ENCODE measurements around the gene LPCAT3. TPM values are rescaled to one million over a fixed set of nuclear protein-coding genes. Genes with fewer than 3 reads are reported as not detected.

The LPCAT3 gene
- polyA plus RNA-seq, 1 donor (not counting 4 experiments of a cell fraction or from before 2014, with no cell fraction given), result 69.1 TPM

DNA sequence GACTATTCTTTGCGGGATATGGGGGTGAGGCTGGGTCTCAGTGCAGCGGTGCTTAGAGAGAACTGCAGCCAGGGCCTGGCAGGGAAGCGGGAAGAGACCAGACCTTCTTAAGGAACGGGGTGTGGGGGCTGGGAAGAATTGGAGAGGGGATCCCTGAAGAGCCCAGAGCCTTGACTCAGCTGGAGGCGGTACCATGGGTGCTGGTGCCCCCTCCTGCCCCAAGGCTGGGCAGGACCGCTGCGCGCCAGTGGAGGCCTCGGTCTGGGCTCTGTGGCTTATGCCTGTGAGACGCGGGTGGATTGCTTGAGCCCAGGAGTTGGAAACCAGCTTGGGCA is 76.0 kb downstream of the LPCAT3 start:
- Histone ChIP-seq H3K4me1 (ENCODE audit: control insufficient read depth, extremely low read depth, insufficient read depth, low read length) (peaks cover 31% of the 10 kb centered on the region), H4K20me1 (ENCODE audit: control insufficient read depth, extremely low read depth, insufficient read depth, low read length) (no peaks in the 10 kb centered on the region), H3K27ac (ENCODE audit: control insufficient read depth, insufficient read depth, low read length) (no peak overlapping the region), H3K9me3 (ENCODE audit: control insufficient read depth, low read depth, low read length) (no peaks in the 10 kb centered on the region), H3K4me2 (ENCODE audit: control insufficient read depth, extremely low read depth, insufficient read depth, low read depth, low read length) (no peak overlapping the region), H3K27me3 (ENCODE audit: control insufficient read depth, extremely low read depth, insufficient read depth, low read length) (no peaks in the 10 kb centered on the region), H3K36me3 (ENCODE audit: control insufficient read depth in 2 of 2, extremely low read depth in 1 of 2, insufficient read depth in 2 of 2, low read length in 2 of 2) (peaks cover 10 to 21% of the 10 kb centered on the region in 2 experiments), H3K4me3 (ENCODE audit: control insufficient read depth in 2 of 3, extremely low read depth in 1 of 3, insufficient read depth in 2 of 3, low read depth in 1 of 3, low read length in 3 of 3) (no peak overlapping the region), H3K9me1 (ENCODE audit: control insufficient read depth, extremely low read depth, insufficient read depth, low read length) (no peaks in the 10 kb centered on the region), H2AFZ (ENCODE audit: control insufficient read depth, low read length) (no peak overlapping the region), H3K9ac (ENCODE audit: control insufficient read depth, extremely low read depth, insufficient read depth, low read length) (no peak overlapping the region), H3K79me2 (ENCODE audit: control insufficient read depth, insufficient read depth, low read length) (peaks cover 6% of the 10 kb centered on the region)
- TF ChIP-seq, protein P1, sequence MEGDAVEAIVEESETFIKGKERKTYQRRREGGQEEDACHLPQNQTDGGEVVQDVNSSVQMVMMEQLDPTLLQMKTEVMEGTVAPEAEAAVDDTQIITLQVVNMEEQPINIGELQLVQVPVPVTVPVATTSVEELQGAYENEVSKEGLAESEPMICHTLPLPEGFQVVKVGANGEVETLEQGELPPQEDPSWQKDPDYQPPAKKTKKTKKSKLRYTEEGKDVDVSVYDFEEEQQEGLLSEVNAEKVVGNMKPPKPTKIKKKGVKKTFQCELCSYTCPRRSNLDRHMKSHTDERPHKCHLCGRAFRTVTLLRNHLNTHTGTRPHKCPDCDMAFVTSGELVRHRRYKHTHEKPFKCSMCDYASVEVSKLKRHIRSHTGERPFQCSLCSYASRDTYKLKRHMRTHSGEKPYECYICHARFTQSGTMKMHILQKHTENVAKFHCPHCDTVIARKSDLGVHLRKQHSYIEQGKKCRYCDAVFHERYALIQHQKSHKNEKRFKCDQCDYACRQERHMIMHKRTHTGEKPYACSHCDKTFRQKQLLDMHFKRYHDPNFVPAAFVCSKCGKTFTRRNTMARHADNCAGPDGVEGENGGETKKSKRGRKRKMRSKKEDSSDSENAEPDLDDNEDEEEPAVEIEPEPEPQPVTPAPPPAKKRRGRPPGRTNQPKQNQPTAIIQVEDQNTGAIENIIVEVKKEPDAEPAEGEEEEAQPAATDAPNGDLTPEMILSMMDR (optimal IDR thresholded peaks at IDR 0.05 in 1 of 3, IDR thresholded peaks at IDR 0.05 in 1 of 3, conservative IDR thresholded peaks at IDR 0.05 in 1 of 3; ENCODE audit: extremely low read depth in 1 of 3, insufficient read depth in 2 of 3, low read length in 3 of 3), result no peak
- TF ChIP-seq EZH2 (IDR thresholded peaks at IDR 0.05; ENCODE audit: low read length), result no peak
- FAIRE-seq (no peak), DNase-seq (ENCODE audit: low read depth, low spot score) (no peak)
- dilution Hi-C loops (cut with MboI; ENCODE audit: extremely low pct_ligation_motif_present, low sequenced_read_pairs), result no loop called here

DNA sequence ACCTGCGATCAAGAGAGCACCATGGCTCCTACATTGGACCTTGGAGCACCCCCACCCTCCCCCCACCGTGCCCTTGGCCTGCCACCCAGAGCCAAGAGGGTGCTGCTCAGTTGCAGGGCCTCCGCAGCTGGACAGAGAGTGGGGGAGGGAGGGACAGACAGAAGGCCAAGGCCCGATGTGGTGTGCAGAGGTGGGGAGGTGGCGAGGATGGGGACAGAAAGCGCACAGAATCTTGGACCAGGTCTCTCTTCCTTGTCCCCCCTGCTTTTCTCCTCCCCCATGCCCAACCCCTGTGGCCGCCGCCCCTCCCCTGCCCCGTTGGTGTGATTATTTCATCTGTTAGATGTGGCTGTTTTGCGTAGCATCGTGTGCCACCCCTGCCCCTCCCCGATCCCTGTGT is 76.5 kb downstream of the LPCAT3 start:
- no peaks in the 10 kb centered on the region for H3K9me1 ChIP-seq (ENCODE audit: control insufficient read depth, extremely low read depth, insufficient read depth, low read length)
- H2AFZ ChIP-seq (ENCODE audit: control insufficient read depth, low read length), result no peak overlapping the region
- dilution Hi-C loops (cut with MboI; ENCODE audit: extremely low pct_ligation_motif_present, low sequenced_read_pairs), result no loop called here
- H3K27me3 ChIP-seq (ENCODE audit: control insufficient read depth, extremely low read depth, insufficient read depth, low read length), result no peaks in the 10 kb centered on the region
- no peaks in the 10 kb centered on the region for H3K9me3 ChIP-seq (ENCODE audit: control insufficient read depth, low read depth, low read length)
- FAIRE-seq (no peak), DNase-seq (ENCODE audit: low read depth, low spot score) (no peak)
- no peak overlapping the region for H3K4me2 ChIP-seq (ENCODE audit: control insufficient read depth, extremely low read depth, insufficient read depth, low read depth, low read length)
- H3K27ac ChIP-seq (ENCODE audit: control insufficient read depth, insufficient read depth, low read length), result no peak overlapping the region
- H3K79me2 ChIP-seq (ENCODE audit: control insufficient read depth, insufficient read depth, low read length), result peaks cover 3% of the 10 kb centered on the region
- peaks cover 27% of the 10 kb centered on the region for H3K4me1 ChIP-seq (ENCODE audit: control insufficient read depth, extremely low read depth, insufficient read depth, low read length)
- no peak overlapping the region for H3K9ac ChIP-seq (ENCODE audit: control insufficient read depth, extremely low read depth, insufficient read depth, low read length)
- no peaks in the 10 kb centered on the region for H4K20me1 ChIP-seq (ENCODE audit: control insufficient read depth, extremely low read depth, insufficient read depth, low read length)
- H3K4me3 ChIP-seq (ENCODE audit: control insufficient read depth in 2 of 3, extremely low read depth in 1 of 3, insufficient read depth in 2 of 3, low read depth in 1 of 3, low read length in 3 of 3), result no peak overlapping the region
- peaks cover 11 to 21% of the 10 kb centered on the region in 2 experiments for H3K36me3 ChIP-seq (ENCODE audit: control insufficient read depth in 2 of 2, extremely low read depth in 1 of 2, insufficient read depth in 2 of 2, low read length in 2 of 2)
- no peak for TF ChIP-seq EZH2 (IDR thresholded peaks at IDR 0.05; ENCODE audit: low read length)
- TF ChIP-seq, protein P1 (optimal IDR thresholded peaks at IDR 0.05 in 1 of 3, IDR thresholded peaks at IDR 0.05 in 1 of 3, conservative IDR thresholded peaks at IDR 0.05 in 1 of 3; ENCODE audit: extremely low read depth in 1 of 3, insufficient read depth in 2 of 3, low read length in 3 of 3), result no peak
